ENCODE data around the gene CHD3.
"Not testable (repeated sequence)": the region's sequence is repeated elsewhere in the genome, so short reads cannot be mapped to it uniquely, and the experiment has no call there.

Gene CHD3

DNA sequence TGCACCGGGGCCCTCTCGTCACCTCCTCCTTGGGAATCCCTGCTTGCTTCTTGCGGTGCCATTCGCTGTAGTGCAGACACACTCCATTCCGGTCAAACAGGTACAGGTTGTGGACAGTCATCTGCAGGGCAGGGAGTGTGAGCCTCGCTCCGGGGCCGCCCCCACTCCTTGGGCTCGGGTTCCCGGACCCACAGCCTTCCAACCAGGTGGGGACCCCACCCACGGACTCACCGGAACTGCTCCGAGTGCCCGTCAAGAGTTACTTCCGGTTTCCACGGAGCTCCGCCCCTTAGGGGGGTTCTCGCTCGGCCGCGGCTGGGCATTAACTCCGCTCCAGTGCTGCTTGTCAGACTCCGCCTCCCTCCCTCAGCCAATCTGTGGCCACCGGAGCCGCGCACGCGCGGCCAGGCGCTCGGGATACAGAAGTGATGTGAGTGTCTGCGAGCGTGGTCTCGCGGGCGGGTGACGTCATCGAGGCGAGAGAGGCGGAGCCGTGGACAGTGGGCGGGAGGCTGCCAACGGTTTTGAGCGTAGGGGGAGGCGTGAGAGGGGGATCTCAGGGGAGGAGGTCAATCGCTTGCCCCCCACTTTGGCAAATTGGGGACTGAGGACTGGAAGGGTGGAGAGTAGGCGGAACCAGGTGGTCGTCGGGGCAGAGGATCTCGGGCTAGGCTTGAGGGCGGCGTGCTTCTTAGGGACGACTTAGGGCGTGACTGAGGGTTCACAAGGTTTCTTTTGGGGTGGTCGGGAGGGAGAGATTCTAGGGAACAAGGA is 43.3 kb downstream of the CHD3 start, which contains the start of the genes CNTROB and TRAPPC1:
Gene CNTROB (plus strand): TSS at position 498 of the 774 bp plus-strand sequence. CDS start 874 bp downstream, outside the sequence.
Gene TRAPPC1 (minus strand): TSS at position 238 of the 774 bp plus-strand sequence. CDS start 117 bp downstream, at position 121.
- DNase-seq (ENCODE audit: low spot score): peak; percentile 99

DNA sequence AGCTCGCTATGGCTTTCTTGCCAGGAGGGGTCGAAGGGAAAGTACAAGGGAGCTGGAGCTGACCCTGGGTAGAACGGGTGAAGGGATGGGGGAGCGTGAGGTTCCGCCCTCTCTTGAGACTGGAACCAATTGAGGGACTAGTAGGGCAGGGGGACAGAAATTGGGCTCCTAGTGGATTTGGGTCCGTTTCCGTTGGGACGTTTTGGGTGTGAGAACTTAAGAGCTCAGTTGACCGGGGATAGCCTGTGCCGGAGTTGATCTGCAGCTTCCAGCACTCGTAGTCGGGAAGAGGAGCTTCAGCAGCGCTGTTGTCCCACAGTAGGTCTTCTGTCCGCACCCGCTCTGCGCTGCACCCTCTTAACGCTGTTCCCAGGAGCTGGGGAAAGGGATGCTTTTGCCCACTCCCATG is 43.9 kb downstream of the CHD3 start:
- no peak for DNase-seq (ENCODE audit: low spot score)

DNA sequence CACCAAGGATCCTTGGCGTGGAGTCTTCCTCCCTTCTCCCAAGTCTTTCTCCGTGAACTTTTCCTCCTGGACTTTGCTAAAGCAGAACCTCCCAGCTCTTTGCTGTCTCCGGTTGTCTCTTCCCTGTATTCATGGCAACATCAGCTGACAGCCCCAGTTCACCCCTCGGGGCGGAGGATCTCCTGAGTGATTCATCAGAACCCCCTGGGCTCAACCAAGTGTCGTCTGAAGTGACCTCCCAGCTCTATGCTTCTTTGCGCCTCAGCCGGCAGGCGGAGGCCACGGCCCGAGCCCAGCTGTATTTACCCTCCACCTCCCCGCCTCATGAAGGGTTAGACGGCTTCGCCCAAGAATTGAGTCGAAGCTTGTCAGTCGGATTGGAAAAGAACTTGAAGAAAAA is 44.4 kb downstream of the CHD3 start:
- peak; percentile 59 for DNase-seq (ENCODE audit: low spot score)

DNA sequence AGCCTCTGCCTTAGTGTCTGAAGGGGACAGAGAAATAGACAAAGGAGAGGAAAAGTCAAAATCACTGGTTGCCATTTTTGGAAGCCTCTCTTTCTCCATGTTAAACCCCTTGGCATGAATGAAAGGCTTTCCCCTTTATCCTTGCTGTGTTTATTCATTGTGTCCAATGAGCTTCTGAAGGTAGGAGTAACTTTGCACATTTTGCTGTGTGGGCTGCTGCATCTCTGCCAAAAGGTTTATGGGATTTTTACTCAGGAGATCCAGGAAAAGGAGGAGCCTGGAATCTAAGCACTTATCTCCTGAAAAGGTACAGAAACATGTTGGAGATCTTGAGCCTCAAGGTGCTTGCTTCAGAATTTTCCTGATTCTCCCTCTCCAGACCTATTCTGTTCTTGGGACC is 47.3 kb downstream of the CHD3 start:
- no peak for DNase-seq (ENCODE audit: low spot score)

DNA sequence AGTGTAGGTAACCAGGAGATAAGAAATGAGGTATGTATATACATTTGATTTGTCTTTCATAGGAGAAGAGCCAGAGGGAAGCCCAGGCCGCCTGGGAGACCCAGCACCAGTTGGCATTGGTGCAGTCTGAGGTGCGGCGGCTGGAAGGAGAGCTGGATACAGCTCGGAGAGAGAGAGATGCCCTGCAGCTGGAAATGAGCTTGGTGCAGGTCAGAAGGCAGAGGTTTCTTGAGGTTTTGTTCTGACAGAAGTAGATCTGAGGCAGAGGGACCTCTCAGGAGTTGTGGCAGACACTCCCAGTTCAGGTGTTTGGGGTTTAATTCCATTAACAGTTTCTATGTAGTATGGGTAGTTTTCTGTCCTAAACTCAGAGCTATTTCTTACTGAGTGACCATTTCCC is 51.4 kb downstream of the CHD3 start:
- no peak for DNase-seq (ENCODE audit: low spot score)

DNA sequence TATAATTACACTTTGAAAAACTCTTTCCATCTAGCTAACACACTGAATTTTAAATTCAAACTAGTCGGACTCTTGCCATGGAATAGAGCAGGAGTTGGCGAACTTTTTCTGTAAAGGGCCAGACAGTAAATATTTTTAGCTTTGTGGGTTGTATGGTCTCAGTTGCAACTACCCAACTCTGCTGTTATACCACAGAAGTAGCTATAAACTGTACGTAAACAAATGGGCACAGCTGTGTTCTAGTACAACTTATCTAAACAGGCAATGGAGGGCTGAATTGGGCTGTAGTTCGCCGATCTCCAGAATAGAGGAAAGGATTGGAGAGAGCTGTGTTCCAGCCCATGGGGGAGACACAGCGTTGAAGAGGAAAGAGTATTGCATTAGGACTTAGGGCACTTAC is 52.2 kb downstream of the CHD3 start:
- no peak for DNase-seq (ENCODE audit: low spot score)

DNA sequence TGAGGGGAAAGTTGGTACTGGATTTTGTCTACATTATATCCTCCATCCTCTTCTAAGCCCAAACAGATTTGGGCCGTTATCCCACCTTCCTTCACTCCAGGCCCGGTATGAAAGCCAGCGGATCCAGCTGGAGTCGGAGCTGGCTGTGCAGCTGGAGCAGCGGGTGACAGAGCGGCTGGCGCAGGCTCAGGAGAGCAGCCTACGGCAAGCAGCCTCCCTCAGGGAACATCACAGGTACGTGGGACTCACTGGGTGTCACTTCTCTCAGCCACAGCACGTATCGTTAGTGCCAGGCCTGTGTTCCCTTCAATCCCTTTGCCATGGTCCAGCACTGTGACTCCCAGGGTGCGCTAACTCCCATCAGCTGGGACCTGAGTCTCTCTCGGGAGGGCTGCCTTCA is 54.7 kb downstream of the CHD3 start:
- DNase-seq (ENCODE audit: low spot score): no peak

DNA sequence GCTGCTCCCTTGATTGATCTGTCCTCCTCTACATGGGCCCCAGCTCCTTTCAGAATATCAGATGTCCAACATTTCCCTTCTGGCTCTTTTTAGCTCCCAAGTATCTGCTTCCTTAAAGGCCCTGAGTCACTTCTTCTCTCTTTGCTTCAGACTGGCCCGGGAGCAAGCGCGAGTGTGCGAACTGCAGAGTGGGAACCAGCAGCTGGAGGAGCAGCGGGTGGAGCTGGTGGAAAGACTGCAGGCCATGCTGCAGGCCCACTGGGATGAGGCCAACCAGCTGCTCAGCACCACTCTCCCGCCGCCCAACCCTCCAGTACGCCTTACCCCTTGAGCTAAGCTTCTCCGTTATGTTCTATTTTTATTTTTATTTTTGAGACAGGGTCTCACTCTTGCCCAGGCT is 55.7 kb downstream of the CHD3 start:
- DNase-seq (ENCODE audit: low spot score): no peak

DNA sequence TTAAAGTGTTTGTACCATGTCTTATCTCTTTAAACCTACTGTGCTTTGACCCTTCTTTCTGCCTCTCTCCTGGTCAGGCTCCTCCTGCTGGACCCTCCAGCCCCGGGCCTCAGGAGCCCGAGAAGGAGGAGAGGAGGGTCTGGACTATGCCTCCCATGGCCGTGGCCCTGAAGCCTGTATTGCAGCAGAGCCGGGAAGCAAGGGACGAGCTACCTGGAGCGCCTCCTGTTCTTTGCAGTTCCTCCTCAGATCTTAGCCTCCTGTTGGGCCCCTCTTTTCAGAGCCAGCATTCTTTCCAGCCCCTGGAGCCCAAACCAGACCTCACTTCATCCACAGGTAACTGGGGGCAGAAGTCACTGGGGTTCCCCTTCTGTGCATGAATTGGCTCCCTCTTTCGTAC is 57.1 kb downstream of the CHD3 start:
- DNase-seq (ENCODE audit: low spot score): no peak

DNA sequence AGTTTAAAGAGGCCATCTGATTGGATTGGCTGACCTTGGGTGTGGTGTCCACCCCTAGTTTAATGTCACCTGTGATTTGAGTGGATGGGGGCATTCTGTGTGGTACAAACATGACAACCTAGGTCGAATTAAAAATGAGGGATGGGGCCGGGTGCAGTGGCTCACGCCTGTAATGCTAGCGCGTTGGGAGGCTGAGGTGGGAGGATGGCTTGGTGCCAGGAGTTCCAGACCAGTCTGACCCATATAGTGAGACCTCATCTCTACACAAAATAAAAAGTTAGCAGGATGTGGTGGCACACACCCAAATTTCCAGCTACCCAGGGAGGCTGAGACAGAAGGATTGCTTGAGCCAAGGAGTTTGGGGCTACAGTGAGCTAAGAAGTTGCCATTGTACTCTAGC is 57.9 kb downstream of the CHD3 start:
- DNase-seq (ENCODE audit: low spot score): no peak

DNA sequence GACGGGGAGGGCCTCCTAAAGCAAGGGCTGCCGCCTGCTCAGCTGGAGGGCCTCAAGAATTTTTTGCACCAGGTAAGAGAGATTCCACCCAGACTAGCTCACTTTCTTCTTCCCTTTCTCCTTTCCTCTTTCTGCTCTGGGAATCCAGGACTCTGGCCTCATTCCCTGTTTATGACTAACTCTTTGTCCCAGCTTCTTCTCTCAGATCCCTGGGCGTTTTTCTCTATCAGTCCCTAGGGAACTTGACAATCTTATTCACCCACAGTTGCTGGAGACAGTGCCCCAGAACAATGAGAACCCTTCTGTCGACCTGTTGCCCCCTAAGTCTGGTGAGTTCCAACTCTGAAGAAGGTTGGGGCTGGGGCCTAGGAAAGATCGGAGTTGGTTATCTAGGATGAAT is 59.1 kb downstream of the CHD3 start:
- no peak for DNase-seq (ENCODE audit: low spot score)

DNA sequence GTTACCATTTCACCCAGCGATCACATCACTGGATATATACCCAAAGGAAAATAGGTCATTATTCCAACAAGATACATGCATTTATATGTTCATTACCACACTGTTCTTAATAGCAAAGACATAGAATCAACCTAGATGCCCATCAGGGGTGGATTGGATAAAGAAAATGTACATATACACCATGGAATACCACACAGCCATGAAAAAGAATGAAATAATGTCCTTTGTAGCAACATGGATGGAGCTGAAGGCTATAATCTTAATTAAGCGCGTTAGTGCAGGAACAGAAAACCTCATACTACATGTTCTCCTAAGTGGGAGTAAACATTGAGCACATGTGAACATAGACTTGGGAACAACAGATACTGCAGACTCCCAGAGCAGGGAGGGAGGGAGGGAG is 62.0 kb downstream of the CHD3 start:
- DNase-seq (ENCODE audit: low spot score): no peak

DNA sequence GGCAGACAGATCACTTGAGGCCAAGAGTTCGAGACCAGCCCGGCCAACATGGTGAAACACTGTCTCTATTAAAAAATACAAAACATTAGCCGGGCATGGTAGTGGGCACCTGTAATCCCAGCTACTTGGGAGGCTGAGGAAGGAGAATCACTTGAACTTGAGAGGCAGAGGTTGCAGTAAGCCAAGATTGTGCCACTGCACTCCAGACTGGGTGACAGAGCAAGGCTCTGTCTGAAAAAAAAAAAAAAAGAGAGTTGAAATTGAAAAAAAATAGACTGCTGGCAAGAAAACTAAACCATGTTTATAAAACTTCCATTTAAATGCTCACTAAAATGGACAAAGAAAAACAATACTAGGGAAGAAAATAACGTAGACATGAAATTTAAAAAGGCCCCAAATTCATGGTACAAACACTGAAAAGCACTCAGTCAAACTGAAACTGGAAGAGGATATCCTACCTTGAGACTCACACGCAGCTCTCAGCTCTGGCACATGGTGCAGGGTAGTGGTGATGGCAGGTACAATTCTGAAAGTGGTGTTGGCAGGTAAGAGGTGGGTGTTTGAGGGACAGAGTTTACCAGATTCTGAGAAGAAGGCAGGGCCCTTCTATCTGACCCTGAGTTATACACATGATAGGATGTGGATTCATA is 62.7 kb downstream of the CHD3 start:
- DNase-seq (ENCODE audit: low spot score): no peak

DNA sequence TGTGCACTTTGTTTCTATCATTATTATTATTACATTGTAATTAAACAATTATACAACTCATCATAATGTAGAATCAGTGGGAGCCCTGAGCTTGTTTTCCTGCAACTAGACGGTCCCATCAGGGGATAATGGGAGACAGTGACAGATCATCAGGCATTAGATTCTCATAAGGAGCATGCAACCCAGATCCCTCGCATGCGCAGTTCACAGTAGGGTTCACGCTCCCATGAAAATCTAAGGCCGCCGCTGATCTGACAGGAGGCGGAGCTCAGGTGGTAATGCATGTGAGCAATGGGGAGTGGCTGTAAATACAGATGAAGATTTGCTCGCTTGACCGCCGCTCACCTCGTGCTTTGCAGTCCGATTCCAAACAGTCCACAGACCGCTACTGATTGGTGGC is 64.7 kb downstream of the CHD3 start:
- DNase-seq (ENCODE audit: low spot score): not testable (repeated sequence)

DNA sequence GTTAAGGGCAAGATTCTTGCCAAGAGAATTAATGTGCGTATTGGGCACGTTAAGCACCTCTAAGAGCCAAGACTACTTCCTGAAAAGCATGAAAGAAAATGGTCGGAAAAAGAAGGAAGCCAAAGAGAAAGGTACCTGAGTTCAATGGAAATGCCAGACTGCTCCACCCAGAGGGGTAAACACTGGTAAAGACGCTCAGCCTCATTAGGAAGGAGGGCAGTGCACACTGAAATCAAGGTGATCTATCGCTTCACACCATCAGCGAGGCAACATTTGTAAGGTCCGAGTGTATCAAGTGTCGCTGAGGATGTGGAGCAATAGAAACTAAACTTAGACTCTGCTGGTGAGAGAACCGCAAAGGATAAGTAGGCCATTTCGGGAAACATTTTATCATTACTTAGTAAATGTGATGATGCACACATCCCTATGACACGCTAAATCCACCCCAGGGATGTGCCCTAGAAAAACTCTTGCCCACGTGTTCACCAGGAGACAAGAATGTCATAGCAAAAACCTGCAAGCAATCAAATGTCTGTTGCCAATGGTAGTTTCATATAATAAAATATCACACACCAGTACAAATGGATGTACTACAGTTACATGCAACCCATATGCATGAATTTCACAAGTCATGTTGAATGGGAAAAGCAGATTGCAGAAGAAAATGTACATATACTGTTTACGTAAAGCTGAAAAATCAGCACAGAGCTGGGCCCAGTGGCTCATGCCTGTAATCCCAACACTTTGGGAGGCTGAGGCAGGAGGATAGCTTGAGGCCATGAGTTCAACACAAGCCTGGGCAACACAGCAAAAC is 67.0 kb downstream of the CHD3 start:
- no peak for DNase-seq (ENCODE audit: low spot score)

DNA sequence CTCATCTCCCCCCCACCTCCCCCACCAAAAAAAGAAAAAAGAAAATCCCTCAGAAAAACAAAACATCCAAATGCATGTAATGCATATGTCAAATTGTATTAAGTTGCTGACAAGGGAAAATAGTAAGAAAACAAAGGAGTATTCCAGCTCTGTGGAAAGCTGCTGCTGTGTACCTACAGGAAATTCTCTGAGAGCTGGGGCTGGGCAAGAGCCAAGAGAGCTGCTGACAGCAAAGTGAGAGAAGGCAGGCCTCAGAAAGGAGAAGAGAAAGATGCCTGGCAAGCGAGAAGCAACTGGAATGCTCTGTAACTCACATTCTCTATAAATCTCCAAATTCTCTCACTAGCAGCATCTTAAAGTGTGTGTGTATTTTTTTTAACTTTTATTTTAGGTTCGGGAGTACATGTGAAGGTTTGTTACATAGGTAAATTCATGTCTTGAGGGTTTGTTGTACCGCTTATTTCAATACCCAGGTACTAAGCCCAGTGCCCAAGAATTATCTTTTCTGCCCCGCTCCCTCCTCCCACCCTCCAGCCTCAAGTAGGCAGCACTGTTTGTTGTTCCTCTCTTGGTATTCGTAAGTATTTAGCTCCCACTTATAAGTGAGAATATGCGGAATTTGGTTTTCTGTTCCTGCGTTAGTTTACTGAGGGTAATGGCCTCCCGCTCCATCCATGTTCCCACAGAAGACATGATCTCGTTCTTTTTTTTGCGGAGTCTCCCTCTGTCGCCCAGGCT is 67.8 kb downstream of the CHD3 start:
- DNase-seq (ENCODE audit: low spot score): no peak

DNA sequence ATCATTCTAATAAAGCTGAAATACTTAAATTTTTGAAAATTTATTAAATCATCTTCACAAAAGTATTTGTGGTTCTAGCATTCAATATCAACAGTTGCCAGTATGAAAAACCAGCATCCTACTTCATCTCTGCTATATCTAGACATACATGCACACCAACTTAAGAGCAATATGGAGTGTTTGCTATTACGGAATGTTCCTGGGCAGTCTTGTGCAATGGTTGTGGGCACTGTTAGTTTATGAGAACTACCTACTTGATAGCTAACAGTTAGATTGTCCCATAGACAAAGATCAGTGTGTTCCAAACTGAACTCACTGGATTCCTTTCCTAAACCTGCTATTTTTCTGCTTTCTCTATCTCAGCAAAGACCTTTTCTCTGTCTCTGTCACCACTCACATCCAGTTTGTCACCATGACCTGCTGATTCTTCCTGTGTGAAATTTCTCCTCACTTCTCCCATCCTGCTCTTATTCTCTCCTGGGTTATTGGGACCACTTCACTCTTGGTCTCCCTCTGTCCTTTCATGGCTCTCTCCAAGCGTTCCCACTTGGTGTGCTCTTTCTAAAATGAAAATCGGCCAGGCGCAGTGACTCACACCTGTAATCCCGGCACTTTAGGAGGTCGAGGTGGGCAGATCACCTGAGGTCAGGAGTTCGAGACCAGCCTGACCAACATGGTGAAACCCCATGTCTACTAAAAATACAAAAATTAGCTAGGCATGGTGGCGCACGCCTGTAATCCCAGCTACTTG is 71.1 kb downstream of the CHD3 start:
- DNase-seq (ENCODE audit: low spot score): no peak

DNA sequence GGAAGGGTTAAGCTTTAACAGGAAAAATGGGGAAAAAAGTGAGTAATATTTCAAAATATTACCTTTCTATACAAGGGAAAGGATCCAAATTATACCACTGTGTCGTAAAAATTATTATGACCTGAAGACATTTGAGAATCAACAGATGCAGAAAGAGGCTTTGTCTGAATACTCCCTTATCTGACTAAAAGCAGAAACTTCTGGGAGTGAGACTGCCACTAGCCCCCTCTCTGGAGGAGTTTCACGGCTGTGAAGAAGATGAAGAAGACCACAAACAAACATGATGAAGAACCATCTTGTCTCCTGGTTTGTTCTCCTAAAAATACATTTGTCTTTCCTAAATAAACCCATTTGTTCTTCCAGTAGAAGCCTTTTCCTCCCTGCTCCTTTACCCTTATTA is 72.8 kb downstream of the CHD3 start:
- no peak for DNase-seq (ENCODE audit: low spot score)
